ENCODE data around the gene ZMIZ1.

ZMIZ1 gene

GRCh38 chr10:79352035-79352877 is 283.5 kb downstream of the ZMIZ1 start:
- DNase-seq (ENCODE audit: low spot score) (no peak), FAIRE-seq (no peak)

DNA sequence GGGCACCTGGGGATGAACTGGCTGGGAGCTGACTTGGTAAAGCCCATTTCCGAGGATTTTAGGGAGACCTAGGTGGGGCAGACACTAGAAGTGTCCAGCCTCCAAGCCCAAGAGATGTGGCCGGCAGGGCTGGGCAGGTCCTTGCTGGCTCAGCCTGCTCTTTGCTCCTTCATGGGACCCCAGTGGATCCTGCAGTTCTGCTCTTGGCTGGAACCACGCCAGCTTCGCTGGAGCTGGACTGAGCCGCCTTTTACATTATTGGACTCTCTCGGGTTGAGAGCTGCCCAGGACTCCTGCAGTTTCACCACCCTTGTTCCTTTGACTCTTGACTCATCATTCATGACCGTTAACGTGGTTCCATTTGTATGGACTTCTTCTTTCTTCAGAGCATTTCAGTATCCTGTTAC is 284.2 kb downstream of the ZMIZ1 start:
- no peak for DNase-seq (ENCODE audit: low spot score)
- FAIRE-seq, result no peak

GRCh38 chr10:79353726-79354125 is 285.0 kb downstream of the ZMIZ1 start:
- FAIRE-seq, result no peak

GRCh38 chr10:79354141-79354540 is 285.4 kb downstream of the ZMIZ1 start:
- no peak for DNase-seq (ENCODE audit: low spot score)
- no peak for FAIRE-seq

More at GRCh38 chr10:79353726-79354125, 285.0 kb downstream of the ZMIZ1 start:
- no peak for DNase-seq (ENCODE audit: low spot score)

DNA sequence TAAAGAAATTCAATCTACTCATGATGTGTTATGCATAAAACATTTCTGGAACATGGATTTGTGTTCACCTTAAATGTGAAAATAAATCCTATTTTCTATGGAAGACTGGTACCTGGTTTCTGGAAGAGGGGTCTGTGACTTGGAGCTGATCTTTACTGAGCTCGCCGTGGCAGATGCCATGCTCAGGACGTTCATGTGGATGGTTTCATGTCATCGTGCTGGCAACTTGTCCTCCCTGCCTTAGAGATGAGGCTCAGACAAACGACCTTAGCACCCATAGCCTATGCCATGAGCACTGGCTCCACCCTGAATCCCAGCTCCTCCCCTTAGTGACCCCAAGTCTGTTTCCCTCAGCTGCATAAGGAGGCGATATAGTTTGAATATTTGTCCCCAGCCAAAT is 285.8 kb downstream of the ZMIZ1 start:
- FAIRE-seq (no peak), DNase-seq (ENCODE audit: low spot score) (no peak)

GRCh38 chr10:79355420-79356017 is 286.8 kb downstream of the ZMIZ1 start:
- FAIRE-seq, result no peak
- DNase-seq (ENCODE audit: low spot score), result no peak

- no peak for DNase-seq (ENCODE audit: low spot score)
- FAIRE-seq, result no peak
These were observed 287.3 kb downstream of the ZMIZ1 start for GRCh38 chr10:79356104-79356503.

DNA sequence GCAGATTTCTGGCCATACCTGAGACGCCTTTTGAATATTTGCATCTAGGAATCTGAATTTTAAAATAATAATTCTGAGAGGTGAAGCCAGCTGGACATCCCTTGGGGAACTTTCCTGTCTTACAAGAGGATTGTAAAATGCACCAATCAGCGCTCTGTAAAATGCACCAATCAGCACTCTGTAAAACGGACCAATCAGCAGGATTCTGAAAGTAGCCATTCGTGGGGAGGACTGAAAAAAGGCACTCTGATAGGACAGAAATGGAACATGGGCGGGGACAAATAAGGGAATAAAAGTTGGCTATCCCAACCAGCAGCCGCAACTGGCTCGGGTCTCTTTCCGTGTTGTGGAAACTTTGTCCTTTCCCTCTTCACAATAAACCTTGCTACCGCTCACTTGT is 288.4 kb downstream of the ZMIZ1 start:
- DNase-seq (ENCODE audit: low spot score) (no peak), FAIRE-seq (no peak)

DNA sequence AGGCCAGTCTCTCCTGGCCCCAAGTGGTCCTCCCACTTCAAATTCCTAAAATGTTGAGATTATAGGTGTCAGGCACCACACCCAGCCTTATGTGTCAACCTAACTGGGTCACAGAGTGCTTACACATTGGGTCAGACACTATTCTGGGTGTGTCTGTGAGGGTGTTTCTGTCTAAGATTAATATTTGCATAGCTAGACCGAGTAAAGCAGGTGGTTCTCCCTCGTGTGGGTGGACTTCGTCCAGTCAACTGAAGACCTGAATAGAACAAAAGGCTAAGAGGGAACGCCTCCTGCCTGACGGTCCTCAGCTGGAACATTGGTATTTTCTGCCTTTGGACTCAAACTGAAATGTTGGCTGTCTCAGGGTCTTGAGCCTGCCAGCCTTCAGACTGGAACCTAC is 290.0 kb downstream of the ZMIZ1 start:
- no peak for DNase-seq (ENCODE audit: low spot score)
- FAIRE-seq, result no peak

- FAIRE-seq, result no peak
These were observed 291.2 kb downstream of the ZMIZ1 start for GRCh38 chr10:79359816-79360498.

GRCh38 chr10:79360499-79361342 is 292.0 kb downstream of the ZMIZ1 start:
- FAIRE-seq, result no peak
- DNase-seq (ENCODE audit: low spot score), result no peak

More at GRCh38 chr10:79359816-79360498, 291.2 kb downstream of the ZMIZ1 start:
- no peak for DNase-seq (ENCODE audit: low spot score)

DNA sequence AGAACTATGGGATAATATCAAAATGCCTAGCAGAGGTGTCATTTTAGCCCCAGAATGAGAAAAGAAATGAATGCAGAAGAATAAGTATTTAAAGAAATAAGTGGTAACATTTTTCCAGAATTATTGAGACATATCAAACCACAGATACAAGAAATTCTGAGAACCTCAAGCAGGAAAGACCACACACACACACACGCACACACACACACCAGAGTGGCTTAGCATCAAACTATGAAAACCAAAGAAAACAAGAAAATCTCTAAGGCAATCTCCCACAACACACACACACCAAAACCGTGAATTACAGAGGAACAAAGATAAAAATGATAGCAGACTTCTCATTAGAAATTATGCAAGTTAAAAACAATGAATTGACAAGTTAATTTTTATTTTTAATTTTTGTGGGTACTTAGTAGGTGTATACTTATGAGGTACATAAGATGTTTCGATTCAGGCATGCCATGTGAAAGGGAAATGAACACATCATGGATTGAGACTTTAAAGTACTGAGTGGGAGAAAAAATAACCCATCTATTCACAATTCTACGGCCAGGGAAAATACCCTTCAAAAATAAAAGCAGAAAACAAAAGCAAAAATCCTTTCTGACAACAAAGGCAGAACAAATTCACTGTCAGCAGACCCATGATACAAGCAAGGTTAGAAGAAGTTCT is 293.1 kb downstream of the ZMIZ1 start:
- DNase-seq (ENCODE audit: low spot score) (no peak), FAIRE-seq (no peak)

Measured in RCC 7860 (cell line).